H9 (cell line): ENCODE measurements around the gene PRKCA. TPM values are rescaled to one million over a fixed set of nuclear protein-coding genes. Genes with fewer than 3 reads are reported as not detected.

Source experiments
- DNase-seq: peaks from one replicate; pipeline ENCODE4 v3.0.0-alpha.2; 2017
- H2AFZ ChIP-seq: one replicate; pipeline ENCODE4 v1.6.1; 2013; ENCODE audit warnings: mild to moderate bottlenecking, low read length, control low read depth, moderate library complexity
- H2AK5ac ChIP-seq: 2 replicates; pipeline ENCODE4 v1.6.1; 2013; ENCODE audit warnings: low read length, control low read depth, mixed read lengths; ENCODE audit not compliant: insufficient read length
- H2BK120ac ChIP-seq: one replicate; pipeline ENCODE4 v1.6.1; 2013; ENCODE audit warnings: low read depth, mild to moderate bottlenecking, low read length, control low read depth, inconsistent platforms; ENCODE audit not compliant: poor library complexity, severe bottlenecking
- H2BK12ac ChIP-seq: 2 replicates; pipeline ENCODE4 v1.6.1; 2013; ENCODE audit warnings: low read length, control low read depth, mixed read lengths, low read depth; ENCODE audit not compliant: insufficient read length
- H2BK15ac ChIP-seq: 2 replicates; pipeline ENCODE4 v1.6.1; 2013; ENCODE audit warnings: low read depth, low read length, control low read depth
- H2BK20ac ChIP-seq: one replicate; pipeline ENCODE4 v1.6.1; 2013; ENCODE audit warnings: low read depth, mild to moderate bottlenecking, low read length, control low read depth, inconsistent platforms; ENCODE audit not compliant: poor library complexity, severe bottlenecking
- H2BK5ac ChIP-seq: 2 replicates; pipeline ENCODE4 v1.6.1; 2013; ENCODE audit warnings: low read length, control low read depth, mixed read lengths; ENCODE audit not compliant: insufficient read length
- H3K14ac ChIP-seq: 2 replicates; pipeline ENCODE4 v1.6.1; 2013; ENCODE audit warnings: low read length, control low read depth; ENCODE audit not compliant: insufficient read depth
- H3K18ac ChIP-seq: 2 replicates; pipeline ENCODE4 v1.6.1; 2013; ENCODE audit warnings: low read depth, mild to moderate bottlenecking, mixed read lengths, low read length, control low read depth; ENCODE audit not compliant: insufficient read length
- H3K23ac ChIP-seq: 2 replicates; pipeline ENCODE4 v1.6.1; 2013; ENCODE audit warnings: low read length, control low read depth, mixed read lengths, low read depth; ENCODE audit not compliant: insufficient read length
- H3K23me2 ChIP-seq: 2 replicates; pipeline ENCODE4 v1.6.1; 2013; ENCODE audit warnings: low read depth, mild to moderate bottlenecking, mixed read lengths, low read length, control low read depth; ENCODE audit not compliant: insufficient read length, poor library complexity, severe bottlenecking
- H3K27ac ChIP-seq: 2 replicates; pipeline ENCODE4 v1.5.1; 2013; ENCODE audit warnings: low read length, control low read depth, mixed read lengths, low read depth; ENCODE audit not compliant: insufficient read length
- H3K27me3 ChIP-seq: 2 replicates; pipeline ENCODE4 v1.6.1; 2013; ENCODE audit warnings: low read length, control low read depth, inconsistent platforms; ENCODE audit not compliant: insufficient read depth
- H3K4ac ChIP-seq: 2 replicates; pipeline ENCODE4 v1.6.1; 2013; ENCODE audit warnings: low read depth, mild to moderate bottlenecking, control low read depth, inconsistent platforms, low read length, moderate library complexity
- H3K4me1 ChIP-seq: 2 replicates; pipeline ENCODE4 v1.6.1; 2013; ENCODE audit warnings: low read length, control low read depth, inconsistent platforms; ENCODE audit not compliant: insufficient read depth
- H3K4me2 ChIP-seq: 2 replicates; pipeline ENCODE4 v1.6.1; 2013; ENCODE audit warnings: low read length, control low read depth, mixed read lengths; ENCODE audit not compliant: insufficient read length, insufficient read depth
- H3K56ac ChIP-seq: 2 replicates; pipeline ENCODE4 v1.6.1; 2013; ENCODE audit warnings: low read depth, mild to moderate bottlenecking, mixed read lengths, low read length, control low read depth; ENCODE audit not compliant: insufficient read length
- H3K79me1 ChIP-seq: 2 replicates; pipeline ENCODE4 v1.6.1; 2013; ENCODE audit warnings: low read depth, mild to moderate bottlenecking, moderate library complexity, low read length, control low read depth, inconsistent platforms; ENCODE audit not compliant: insufficient read depth, poor library complexity, severe bottlenecking
- H3K79me2 ChIP-seq: 2 replicates; pipeline ENCODE4 v1.6.1; 2013; ENCODE audit warnings: low read length, control low read depth, inconsistent platforms; ENCODE audit not compliant: insufficient read depth
- H3K9ac ChIP-seq: 2 replicates; pipeline ENCODE4 v1.6.1; 2013; ENCODE audit warnings: low read length, control low read depth, mixed read lengths; ENCODE audit not compliant: insufficient read length; ENCODE audit errors: extremely low read depth
- H3K9me3 ChIP-seq: one replicate; pipeline ENCODE4 v1.6.1; 2013; ENCODE audit warnings: low read depth, low read length, inconsistent platforms; ENCODE audit not compliant: control insufficient read depth
- H3T11ph ChIP-seq: one replicate; pipeline ENCODE4 v1.6.1; 2013; ENCODE audit warnings: mild to moderate bottlenecking, low read length, control low read depth, inconsistent platforms
- H4K20me1 ChIP-seq: one replicate; pipeline ENCODE4 v1.6.1; 2013; ENCODE audit not compliant: control insufficient read depth, insufficient read length, insufficient read depth
- H4K5ac ChIP-seq: 2 replicates; pipeline ENCODE4 v1.6.1; 2013; ENCODE audit warnings: low read depth, mild to moderate bottlenecking, mixed read lengths, low read length, control low read depth; ENCODE audit not compliant: insufficient read length
- H4K8ac ChIP-seq: replicated peaks from 2 replicates; pipeline ENCODE4 v1.6.1; 2013; ENCODE audit warnings: low read length, control low read depth, mixed read lengths, low read depth; ENCODE audit not compliant: insufficient read length
- H4K91ac ChIP-seq: 2 replicates; pipeline ENCODE4 v1.6.1; 2013; ENCODE audit warnings: low read depth, mild to moderate bottlenecking, moderate library complexity, mixed read lengths, low read length, control low read depth; ENCODE audit not compliant: insufficient read length
- H3K27ac Mint-ChIP-seq, 3 experiments: 2 replicates in 2 of 3; 3 replicates in 1 of 3; pipeline ENCODE4 v1.8.0; 2020 to 2021; ENCODE audit warnings: mixed read lengths in 3 of 3, mild to moderate bottlenecking in 1 of 3, moderate library complexity in 1 of 3
- H3K27me3 Mint-ChIP-seq: 2 replicates; pipeline ENCODE4 v1.8.0; 2021; ENCODE audit warnings: low read depth, mild to moderate bottlenecking, moderate library complexity, mixed read lengths
- H3K36me3 Mint-ChIP-seq, 3 experiments: 2 replicates in 2 of 3; 3 replicates in 1 of 3; pipeline ENCODE4 v1.8.0; 2020 to 2021; ENCODE audit warnings: low read depth in 3 of 3, mixed read lengths in 3 of 3; ENCODE audit not compliant: insufficient read depth in 1 of 3
- H3K4me1 Mint-ChIP-seq, 2 experiments: 2 replicates each; pipeline ENCODE4 v1.8.0; 2020; ENCODE audit warnings: mixed read lengths in 2 of 2
- H3K4me3 Mint-ChIP-seq, 2 experiments: 2 replicates in 1 of 2; 3 replicates in 1 of 2; pipeline ENCODE4 v1.8.0; 2020 to 2021; ENCODE audit warnings: mild to moderate bottlenecking in 2 of 2, mixed read lengths in 2 of 2, moderate library complexity in 1 of 2
- H3K9me3 Mint-ChIP-seq, 2 experiments: 2 replicates in 1 of 2; 3 replicates in 1 of 2; pipeline ENCODE4 v1.8.0; 2020; ENCODE audit warnings: mild to moderate bottlenecking in 2 of 2, mixed read lengths in 2 of 2, moderate library complexity in 1 of 2
- WGBS: extraction: QIAGEN DNeasy Blood & Tissue Kit; methylation state at CpG from one replicate; pipeline ENCODE4 v1.1.7; 2013; ENCODE audit warnings: missing lambda C conversion rate, low lambda C conversion rate, mixed read lengths; ENCODE audit not compliant: insufficient read length; ENCODE audit errors: extremely low coverage; 5-methylcytosine and 5-hydroxymethylcytosine counted together
- total RNA-seq: library from RNA; stranded (reverse); gene quantifications from 2 replicates; pipeline ENCODE4 v1.2.1, GENCODE V29; 2021
- TF ChIP-seq, protein P1 (sequence below): fragments of 200-600 bp; sonication (generic); conservative IDR thresholded peaks from 3 replicates; pipeline ENCODE4 v1.8.0; 2021; ENCODE audit warnings: antibody characterized with exemption, mild to moderate bottlenecking

PRKCA gene
- total RNA-seq, 1 experiment from 2014 or later = 10.5 TPM

GRCh38 chr17:66426397-66427033 is 124.1 kb downstream of the PRKCA start:
- H3K79me2 ChIP-seq = no peaks in the 10 kb centered on the region; the same call in 1 of the 2 replicates
- H3K9me3 Mint-ChIP-seq = no peaks in the 10 kb centered on the region; a peak in 1 of 5 replicates
- no peak overlapping the region for H4K91ac ChIP-seq
- H3K56ac ChIP-seq = no peak overlapping the region
- H3K4me1 Mint-ChIP-seq = peaks cover 25 to 29% of the 10 kb centered on the region in 2 experiments
- no peaks in the 10 kb centered on the region for H4K20me1 ChIP-seq
- no peak overlapping the region for H3K4ac ChIP-seq
- H3K27me3 ChIP-seq = no peaks in the 10 kb centered on the region
- no peaks in the 10 kb centered on the region for H3K36me3 Mint-ChIP-seq
- H3K9ac ChIP-seq = no peak overlapping the region
- no peak overlapping the region for H3T11ph ChIP-seq
- TF ChIP-seq, protein P1, sequence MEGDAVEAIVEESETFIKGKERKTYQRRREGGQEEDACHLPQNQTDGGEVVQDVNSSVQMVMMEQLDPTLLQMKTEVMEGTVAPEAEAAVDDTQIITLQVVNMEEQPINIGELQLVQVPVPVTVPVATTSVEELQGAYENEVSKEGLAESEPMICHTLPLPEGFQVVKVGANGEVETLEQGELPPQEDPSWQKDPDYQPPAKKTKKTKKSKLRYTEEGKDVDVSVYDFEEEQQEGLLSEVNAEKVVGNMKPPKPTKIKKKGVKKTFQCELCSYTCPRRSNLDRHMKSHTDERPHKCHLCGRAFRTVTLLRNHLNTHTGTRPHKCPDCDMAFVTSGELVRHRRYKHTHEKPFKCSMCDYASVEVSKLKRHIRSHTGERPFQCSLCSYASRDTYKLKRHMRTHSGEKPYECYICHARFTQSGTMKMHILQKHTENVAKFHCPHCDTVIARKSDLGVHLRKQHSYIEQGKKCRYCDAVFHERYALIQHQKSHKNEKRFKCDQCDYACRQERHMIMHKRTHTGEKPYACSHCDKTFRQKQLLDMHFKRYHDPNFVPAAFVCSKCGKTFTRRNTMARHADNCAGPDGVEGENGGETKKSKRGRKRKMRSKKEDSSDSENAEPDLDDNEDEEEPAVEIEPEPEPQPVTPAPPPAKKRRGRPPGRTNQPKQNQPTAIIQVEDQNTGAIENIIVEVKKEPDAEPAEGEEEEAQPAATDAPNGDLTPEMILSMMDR = peak; percentile 62
- H2BK20ac ChIP-seq = no peak overlapping the region
- H2BK12ac ChIP-seq = no peak overlapping the region
- H2BK15ac ChIP-seq = no peak overlapping the region
- H3K23me2 ChIP-seq = no peaks in the 10 kb centered on the region
- peak overlapping the region in 1 of 3 experiments; percentile 78; a peak in 1 of 7 replicates for H3K27ac Mint-ChIP-seq
- H3K18ac ChIP-seq = no peak overlapping the region
- no peak overlapping the region for H3K4me2 ChIP-seq
- no peak overlapping the region for H4K8ac ChIP-seq
- H3K4me1 ChIP-seq = no peaks in the 10 kb centered on the region
- H2AK5ac ChIP-seq = no peak overlapping the region
- H2AFZ ChIP-seq = no peak overlapping the region
- H2BK5ac ChIP-seq = no peak overlapping the region
- no peak overlapping the region for H4K5ac ChIP-seq
- no peak overlapping the region for H3K14ac ChIP-seq
- no peaks in the 10 kb centered on the region for H3K9me3 ChIP-seq
- no peak overlapping the region for H3K27ac ChIP-seq
- H3K4me3 Mint-ChIP-seq = no peak overlapping the region
- no peak overlapping the region for H2BK120ac ChIP-seq
- no CpG with 5 or more reads among the region's 6 CpGs for WGBS
- H3K23ac ChIP-seq = no peak overlapping the region
- no peaks in the 10 kb centered on the region; the same call in 1 of the 2 replicates for H3K27me3 Mint-ChIP-seq
- H3K79me1 ChIP-seq = no peaks in the 10 kb centered on the region
- peak; percentile 63 for DNase-seq
